ENCODE measurements around the gene GRAMD2B. TPM values are rescaled to one million over a fixed set of nuclear protein-coding genes. Genes with fewer than 3 reads are reported as not detected.

Gene GRAMD2B
- total and polyA plus RNA-seq, 7 donors = 1.3 to 8.0 (median 2.9) TPM

- Histone ChIP-seq H3K4me1 (no peaks in the 10 kb centered on the region), H3K9me3 (no peaks in the 10 kb centered on the region), H3K27me3 (ENCODE audit: insufficient read depth in 3 of 3, low read length in 2 of 3) (no peaks in the 10 kb centered on the region), H3K4me3 (no peak overlapping the region), H3K27ac (no peak overlapping the region), H3K36me3 (ENCODE audit: insufficient read depth in 1 of 2, low read depth in 1 of 2) (no peaks in the 10 kb centered on the region)
- intact Hi-C loops (cut with DNase I) = no loop called here
- DNase-seq = no peak
- TF ChIP-seq, protein P1, sequence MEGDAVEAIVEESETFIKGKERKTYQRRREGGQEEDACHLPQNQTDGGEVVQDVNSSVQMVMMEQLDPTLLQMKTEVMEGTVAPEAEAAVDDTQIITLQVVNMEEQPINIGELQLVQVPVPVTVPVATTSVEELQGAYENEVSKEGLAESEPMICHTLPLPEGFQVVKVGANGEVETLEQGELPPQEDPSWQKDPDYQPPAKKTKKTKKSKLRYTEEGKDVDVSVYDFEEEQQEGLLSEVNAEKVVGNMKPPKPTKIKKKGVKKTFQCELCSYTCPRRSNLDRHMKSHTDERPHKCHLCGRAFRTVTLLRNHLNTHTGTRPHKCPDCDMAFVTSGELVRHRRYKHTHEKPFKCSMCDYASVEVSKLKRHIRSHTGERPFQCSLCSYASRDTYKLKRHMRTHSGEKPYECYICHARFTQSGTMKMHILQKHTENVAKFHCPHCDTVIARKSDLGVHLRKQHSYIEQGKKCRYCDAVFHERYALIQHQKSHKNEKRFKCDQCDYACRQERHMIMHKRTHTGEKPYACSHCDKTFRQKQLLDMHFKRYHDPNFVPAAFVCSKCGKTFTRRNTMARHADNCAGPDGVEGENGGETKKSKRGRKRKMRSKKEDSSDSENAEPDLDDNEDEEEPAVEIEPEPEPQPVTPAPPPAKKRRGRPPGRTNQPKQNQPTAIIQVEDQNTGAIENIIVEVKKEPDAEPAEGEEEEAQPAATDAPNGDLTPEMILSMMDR (IDR thresholded peaks at IDR 0.05) = no peak
- ATAC-seq = no peak
- WGBS, 3 donors = 87 to 95% (median 90%) methylated on average over 3 of the region's 3 CpGs
Observed at GRCh38 chr5:126512451-126512850, 89.2 kb downstream of the GRAMD2B start.

DNA sequence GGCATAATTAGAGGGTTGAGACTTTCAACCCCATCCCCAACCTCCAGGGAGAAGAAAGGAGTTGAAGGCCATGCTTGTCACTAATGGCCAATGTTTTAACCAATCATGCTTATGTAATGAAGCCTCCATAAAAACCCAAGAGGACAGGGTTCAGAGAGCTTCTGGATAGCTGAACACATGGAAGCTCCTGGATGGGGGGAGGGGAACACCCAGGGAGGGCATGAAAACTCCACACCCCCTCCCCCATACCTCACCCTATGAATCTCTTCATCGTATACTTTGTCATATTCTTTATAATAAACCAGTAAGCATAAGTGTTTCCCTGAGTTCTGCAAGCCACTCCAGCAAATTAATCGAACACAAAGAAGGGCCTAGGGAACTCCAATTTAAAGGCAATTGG, 90.1 kb downstream of the GRAMD2B start:
- DNase-seq = no peak
- H3K27ac ChIP-seq = no peak overlapping the region

DNA sequence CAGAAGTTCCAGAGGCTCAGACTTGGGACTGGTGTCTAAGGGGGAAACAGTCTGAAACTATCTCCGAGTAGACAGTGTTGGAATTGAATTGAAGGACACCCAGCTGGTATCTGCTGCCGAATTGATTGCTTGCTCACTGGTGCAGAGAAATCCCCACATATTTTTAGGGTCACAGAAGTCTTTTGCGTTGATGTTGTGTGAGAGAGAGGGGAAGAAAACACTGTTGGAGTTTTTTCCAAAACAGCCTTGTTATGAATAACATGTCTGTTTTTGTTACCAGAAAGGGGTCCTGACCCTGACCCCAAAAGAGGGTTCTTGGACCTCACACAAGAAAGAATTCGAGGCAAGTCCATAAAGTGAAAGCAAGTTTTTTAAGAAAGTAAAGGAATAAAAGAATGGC, 90.5 kb downstream of the GRAMD2B start:
- TF ChIP-seq, protein P1 (IDR thresholded peaks at IDR 0.05) = no peak
- 76 to 85% (median 83%) methylated on average over 4 of the region's 4 CpGs for WGBS, 3 donors
- ATAC-seq (no peak), DNase-seq (no peak)
- no peaks in the 10 kb centered on the region for H3K4me1 ChIP-seq
- no peaks in the 10 kb centered on the region for H3K27me3 ChIP-seq (ENCODE audit: insufficient read depth in 3 of 3, low read length in 2 of 3)
- intact Hi-C loops (cut with DNase I) = no loop called here
- H3K4me3 ChIP-seq = no peak overlapping the region
- H3K9me3 ChIP-seq = no peaks in the 10 kb centered on the region
- H3K36me3 ChIP-seq (ENCODE audit: insufficient read depth in 1 of 2, low read depth in 1 of 2) = no peaks in the 10 kb centered on the region
- H3K27ac ChIP-seq = no peak overlapping the region

More for the DNA sequence above, 90.1 kb downstream of the GRAMD2B start:
- no peaks in the 10 kb centered on the region for H3K27me3 ChIP-seq (ENCODE audit: insufficient read depth in 3 of 3, low read length in 2 of 3)
- no peak for ATAC-seq
- no peaks in the 10 kb centered on the region for H3K36me3 ChIP-seq (ENCODE audit: insufficient read depth in 1 of 2, low read depth in 1 of 2)
- intact Hi-C loops (cut with DNase I) = no loop called here
- no peak overlapping the region for H3K4me3 ChIP-seq
- H3K9me3 ChIP-seq = no peaks in the 10 kb centered on the region
- no peaks in the 10 kb centered on the region for H3K4me1 ChIP-seq
- TF ChIP-seq, protein P1 (IDR thresholded peaks at IDR 0.05) = no peak
- 82 to 89% (median 84%) methylated on average over 2 of the region's 2 CpGs for WGBS, 3 donors

DNA sequence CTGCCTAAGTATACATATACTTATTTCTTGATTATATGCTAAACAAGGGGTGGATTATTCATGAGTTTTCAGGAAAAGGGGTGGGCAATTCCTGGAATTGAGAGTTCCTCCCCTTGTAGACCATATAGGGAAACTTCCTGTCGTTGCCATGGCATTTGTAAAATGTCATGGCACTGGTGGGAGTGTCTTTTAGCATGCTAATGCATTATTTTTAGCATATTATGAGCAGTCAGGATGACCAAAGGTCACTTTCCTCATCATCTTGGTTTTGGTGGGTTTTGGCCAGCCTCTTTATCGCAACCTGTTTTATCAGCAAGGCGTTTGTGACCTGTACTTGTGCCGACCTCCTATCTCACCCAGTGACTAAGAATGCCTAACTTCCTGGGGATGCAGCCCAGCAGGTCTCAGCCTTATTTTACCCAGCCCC, 90.9 kb downstream of the GRAMD2B start:
- H3K27ac ChIP-seq = no peak overlapping the region

More for the DNA sequence above, 90.9 kb downstream of the GRAMD2B start:
- no peak for DNase-seq
- H3K9me3 ChIP-seq = no peaks in the 10 kb centered on the region
- no peaks in the 10 kb centered on the region for H3K36me3 ChIP-seq (ENCODE audit: insufficient read depth in 1 of 2, low read depth in 1 of 2)
- ATAC-seq = no peak
- 89 to 94% (median 93%) methylated on average over 4 of the region's 4 CpGs for WGBS, 3 donors
- TF ChIP-seq, protein P1 (IDR thresholded peaks at IDR 0.05) = no peak
- no peak overlapping the region for H3K4me3 ChIP-seq
- H3K27me3 ChIP-seq (ENCODE audit: insufficient read depth in 3 of 3, low read length in 2 of 3) = no peaks in the 10 kb centered on the region
- no peaks in the 10 kb centered on the region for H3K4me1 ChIP-seq
- intact Hi-C loops (cut with DNase I) = no loop called here

Measured in psoas muscle (tissue), 8 donors.